Suprapubic skin (tissue), 4 donors: Measurements from ENCODE around the gene PLOD3. TPM values are rescaled to one million over a fixed set of nuclear protein-coding genes. Genes with fewer than 3 reads are reported as not detected.
A peak's percentile ranks its signal among the peaks of the same experiment; 100 is the strongest.
"Not testable (repeated sequence)": the region's sequence is repeated elsewhere in the genome, so short reads cannot be mapped to it uniquely, and the experiment has no call there.

Experiments used
- DNase-seq, 2 donors: peaks; one replicate each; pipeline ENCODE4 v3.0.0-alpha.2; 2019; ENCODE audit warnings: low spot score in 2 of 2
- H3K27ac ChIP-seq: fragments of 200-600 bp; sonication (generic); one replicate; pipeline ENCODE4 v1.5.1; 2019
- H3K27me3 ChIP-seq: fragments of 200-600 bp; sonication (generic); one replicate; pipeline ENCODE4 v1.5.1; 2019
- H3K36me3 ChIP-seq: fragments of 200-600 bp; sonication (generic); one replicate; pipeline ENCODE4 v1.5.1; 2019
- H3K4me1 ChIP-seq: fragments of 200-600 bp; sonication (generic); one replicate; pipeline ENCODE4 v1.5.1; 2019
- H3K4me3 ChIP-seq: fragments of 200-600 bp; sonication (generic); one replicate; pipeline ENCODE4 v1.5.1; 2019; ENCODE audit warnings: mild to moderate bottlenecking
- H3K9me3 ChIP-seq: fragments of 200-600 bp; sonication (generic); one replicate; pipeline ENCODE4 v1.5.1; 2019
- EP300 ChIP-seq: sonication (generic); formaldehyde crosslinking; IDR thresholded peaks from one replicate; pipeline ENCODE4 v1.6.1; 2017; ENCODE audit warnings: antibody characterized with exemption
- POLR2A ChIP-seq, 2 donors: fragments of 450-650 bp; IDR thresholded peaks; one replicate each; pipeline ENCODE4 v1.6.1; 2017; ENCODE audit warnings: antibody characterized with exemption in 2 of 2, mild to moderate bottlenecking in 2 of 2, moderate library complexity in 2 of 2
- POLR2AphosphoS5 ChIP-seq, 3 donors: sonication (generic); formaldehyde crosslinking; IDR thresholded peaks; one replicate each; pipeline ENCODE4 v1.6.1; 2017; ENCODE audit warnings: antibody characterized with exemption in 3 of 3
- WGBS: methylation state at CpG from one replicate; pipeline ENCODE4 v1.1.5; 2018; 5-methylcytosine and 5-hydroxymethylcytosine counted together
- total RNA-seq, 4 donors: library from RNA; depleted of rRNA; stranded (reverse); fragments of >200 nt; gene quantifications; one replicate each; pipeline ENCODE4 v1.1.0, GENCODE V29; 2016
- TF ChIP-seq, protein P1 (sequence below), 2 donors: fragments of 200-600 bp in 1 of 2; fragments of 450-650 bp in 1 of 2; sonication (generic) in 1 of 2; IDR thresholded peaks; one replicate each; pipeline ENCODE4 v1.5.1; 2016 to 2019; ENCODE audit warnings: antibody characterized with exemption in 2 of 2, mild to moderate bottlenecking in 1 of 2, moderate library complexity in 1 of 2

Gene PLOD3
- total RNA-seq, 4 donors from 2014 or later, result 15.7 to 30.4 (median 22.7) TPM

DNA sequence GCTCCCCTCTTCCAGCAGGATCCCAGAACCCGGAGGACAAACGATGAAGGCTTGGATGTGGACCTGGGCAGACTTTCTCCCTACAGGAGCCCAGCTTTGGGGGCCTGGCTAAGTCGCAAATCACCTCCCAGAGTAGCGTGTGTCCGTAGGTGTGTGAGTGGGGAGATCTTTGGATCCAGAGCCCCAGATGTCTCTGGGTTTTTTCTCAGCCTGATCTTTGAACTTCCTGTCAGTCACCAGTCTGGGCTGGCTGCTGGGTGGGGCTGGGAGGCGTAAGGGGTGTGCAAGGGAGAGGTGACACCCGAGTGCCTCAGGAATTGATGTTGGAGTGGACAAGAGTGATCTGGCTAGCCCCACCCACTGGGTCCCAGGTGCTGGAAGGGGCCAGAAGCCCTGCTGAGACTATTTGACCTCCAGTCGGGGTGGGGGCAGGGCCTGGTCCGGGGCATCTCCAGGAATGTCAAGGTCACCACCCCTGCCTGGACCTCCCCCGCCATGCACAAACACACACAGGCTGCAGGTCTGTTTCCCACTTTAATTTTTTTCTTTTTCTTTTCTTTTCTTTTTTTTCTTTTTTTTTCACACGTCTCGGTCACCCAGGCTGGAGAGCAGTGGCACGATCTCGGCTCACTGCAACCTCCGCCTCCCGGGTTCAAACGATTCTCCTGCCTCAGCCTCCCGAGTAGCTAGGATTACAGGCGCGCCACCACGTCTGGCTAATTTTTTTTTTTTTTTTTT, 16.4 kb downstream of the PLOD3 start, which contains the start of gene MOGAT3:
Gene MOGAT3 (minus strand): TSS at position 175 of the 738 bp plus-strand sequence. CDS start 182 bp downstream, outside the sequence.
- Histone ChIP-seq H3K27me3 (peaks cover 55% of the 10 kb centered on the region), H3K4me1 (peaks cover 9% of the 10 kb centered on the region), H3K9me3 (no peaks in the 10 kb centered on the region), H3K4me3 (peak within 1 kb of the TSS; percentile 22), H3K27ac (no peak within 1 kb of the TSS), H3K36me3 (peaks cover 3% of the 10 kb centered on the region)
- DNase-seq, result no peak
- TF ChIP-seq, protein P1, sequence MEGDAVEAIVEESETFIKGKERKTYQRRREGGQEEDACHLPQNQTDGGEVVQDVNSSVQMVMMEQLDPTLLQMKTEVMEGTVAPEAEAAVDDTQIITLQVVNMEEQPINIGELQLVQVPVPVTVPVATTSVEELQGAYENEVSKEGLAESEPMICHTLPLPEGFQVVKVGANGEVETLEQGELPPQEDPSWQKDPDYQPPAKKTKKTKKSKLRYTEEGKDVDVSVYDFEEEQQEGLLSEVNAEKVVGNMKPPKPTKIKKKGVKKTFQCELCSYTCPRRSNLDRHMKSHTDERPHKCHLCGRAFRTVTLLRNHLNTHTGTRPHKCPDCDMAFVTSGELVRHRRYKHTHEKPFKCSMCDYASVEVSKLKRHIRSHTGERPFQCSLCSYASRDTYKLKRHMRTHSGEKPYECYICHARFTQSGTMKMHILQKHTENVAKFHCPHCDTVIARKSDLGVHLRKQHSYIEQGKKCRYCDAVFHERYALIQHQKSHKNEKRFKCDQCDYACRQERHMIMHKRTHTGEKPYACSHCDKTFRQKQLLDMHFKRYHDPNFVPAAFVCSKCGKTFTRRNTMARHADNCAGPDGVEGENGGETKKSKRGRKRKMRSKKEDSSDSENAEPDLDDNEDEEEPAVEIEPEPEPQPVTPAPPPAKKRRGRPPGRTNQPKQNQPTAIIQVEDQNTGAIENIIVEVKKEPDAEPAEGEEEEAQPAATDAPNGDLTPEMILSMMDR (IDR thresholded peaks at IDR 0.05), result no peak
- no peak for TF ChIP-seq POLR2A (IDR thresholded peaks at IDR 0.05)
- TF ChIP-seq POLR2AphosphoS5 (IDR thresholded peaks at IDR 0.05), result no peak
- TF ChIP-seq EP300, result no peak
- WGBS, result 40% methylated on average over 21 of the region's 21 CpGs

- 89% methylated on average over 2 of the region's 2 CpGs for WGBS
- DNase-seq, result no peak
- H3K27ac ChIP-seq, result no peak overlapping the region
- peaks cover 9% of the 10 kb centered on the region for H3K4me1 ChIP-seq
- TF ChIP-seq, protein P1 (IDR thresholded peaks at IDR 0.05), result no peak
- no peaks in the 10 kb centered on the region for H3K9me3 ChIP-seq
- no peaks in the 10 kb centered on the region for H3K36me3 ChIP-seq
- H3K27me3 ChIP-seq, result peaks cover 58% of the 10 kb centered on the region
- H3K4me3 ChIP-seq, result no peak overlapping the region
Measured at GRCh38 chr7:101200504-101200861, 16.9 kb downstream of the PLOD3 start.

DNA sequence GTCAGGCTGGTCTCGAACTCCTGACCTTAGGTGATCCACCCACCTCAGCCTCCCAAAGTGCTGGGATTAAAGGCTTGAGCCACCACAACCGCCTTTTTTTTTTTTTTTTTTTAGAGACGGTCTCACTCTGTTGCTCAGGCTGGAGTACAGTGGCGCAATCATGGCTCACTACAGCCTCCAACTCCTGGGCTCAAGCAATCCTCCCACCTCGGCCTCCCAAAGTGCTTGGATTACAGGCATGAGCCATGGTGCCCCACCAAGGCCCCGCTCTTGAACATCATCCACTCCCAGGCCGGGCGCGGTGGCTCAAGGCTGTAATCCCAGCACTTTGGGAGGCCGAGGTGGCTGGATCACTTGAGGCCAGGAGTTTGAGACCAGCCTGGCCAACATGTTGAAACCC, 17.9 kb downstream of the PLOD3 start:
- H3K36me3 ChIP-seq, H3K27ac ChIP-seq, DNase-seq, H3K4me1 ChIP-seq, H3K4me3 ChIP-seq, H3K9me3 ChIP-seq: not testable (repeated sequence)
- H3K27me3 ChIP-seq, result peaks cover 58% of the 10 kb centered on the region
- WGBS, result 92% methylated on average over 10 of the region's 10 CpGs

- Histone ChIP-seq H3K27ac (no peak overlapping the region), H3K4me3 (no peak overlapping the region), H3K9me3 (no peaks in the 10 kb centered on the region), H3K36me3 (no peaks in the 10 kb centered on the region), H3K27me3 (peaks cover 64% of the 10 kb centered on the region), H3K4me1 (peaks cover 9% of the 10 kb centered on the region)
- WGBS, result 75% methylated on average over 13 of the region's 14 CpGs
- TF ChIP-seq EP300, result no peak
- no peak for TF ChIP-seq POLR2AphosphoS5 (IDR thresholded peaks at IDR 0.05)
- TF ChIP-seq, protein P1 (IDR thresholded peaks at IDR 0.05), result no peak
- no peak for TF ChIP-seq POLR2A (IDR thresholded peaks at IDR 0.05)
- no peak for DNase-seq
Measured at GRCh38 chr7:101198476-101198875, 18.9 kb downstream of the PLOD3 start.

DNA sequence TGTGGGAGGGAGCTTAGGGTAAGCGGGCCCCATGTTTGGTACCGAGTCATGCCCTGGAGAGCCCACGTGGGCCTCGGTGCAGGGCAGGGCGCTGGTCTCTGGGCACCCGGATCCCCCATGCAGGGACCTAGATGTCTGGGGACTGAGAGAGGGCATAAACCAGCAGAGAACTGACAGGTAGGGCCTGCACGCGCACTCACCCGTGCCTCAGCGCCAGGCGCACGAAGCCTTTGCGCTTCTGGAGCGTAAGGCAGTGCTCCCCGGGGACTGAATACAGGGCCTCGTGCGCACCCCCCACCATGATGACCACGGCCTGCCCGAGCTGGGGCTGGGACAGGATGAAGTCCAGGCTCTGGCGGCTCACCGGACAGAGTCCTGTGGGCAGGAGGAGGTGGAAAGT, 19.4 kb downstream of the PLOD3 start:
- H3K27ac ChIP-seq, result no peak overlapping the region
- no peaks in the 10 kb centered on the region for H3K36me3 ChIP-seq
- peaks cover 61% of the 10 kb centered on the region for H3K27me3 ChIP-seq
- no peak for DNase-seq
- peaks cover 9% of the 10 kb centered on the region for H3K4me1 ChIP-seq
- no peaks in the 10 kb centered on the region for H3K9me3 ChIP-seq
- TF ChIP-seq, protein P1 (IDR thresholded peaks at IDR 0.05), result no peak
- TF ChIP-seq POLR2A (IDR thresholded peaks at IDR 0.05) (no peak), EP300 (no peak), POLR2AphosphoS5 (IDR thresholded peaks at IDR 0.05) (no peak)
- 67% methylated on average over 6 of the region's 21 CpGs for WGBS
- H3K4me3 ChIP-seq, result no peak overlapping the region

DNA sequence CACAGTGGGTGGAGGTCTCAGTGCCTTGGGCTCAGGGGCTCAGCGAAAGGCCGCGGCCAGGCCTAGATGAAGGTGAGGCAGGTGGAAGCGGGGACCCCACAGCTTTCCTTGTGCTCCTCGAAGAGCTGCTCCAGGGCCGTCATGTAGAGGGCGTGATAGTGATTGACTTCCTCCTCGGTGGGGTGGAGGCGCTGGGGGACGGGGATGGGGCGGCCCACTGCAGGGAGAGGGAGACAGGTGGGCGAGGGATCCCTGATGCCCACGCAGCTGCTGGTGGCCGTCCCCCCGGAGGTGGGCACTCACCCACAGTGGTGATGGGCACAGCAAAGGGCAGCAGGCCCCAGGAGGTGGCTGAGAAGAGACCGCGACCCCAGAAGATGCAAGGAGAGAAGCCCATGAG, 21.5 kb downstream of the PLOD3 start:
- Histone ChIP-seq H3K27me3 (peaks cover 40% of the 10 kb centered on the region), H3K27ac (no peak overlapping the region), H3K4me3 (no peak overlapping the region), H3K9me3 (no peaks in the 10 kb centered on the region), H3K4me1 (no peaks in the 10 kb centered on the region), H3K36me3 (no peaks in the 10 kb centered on the region)
- 86% methylated on average over 17 of the region's 17 CpGs for WGBS
- TF ChIP-seq EP300, result no peak
- TF ChIP-seq POLR2AphosphoS5 (IDR thresholded peaks at IDR 0.05), result no peak
- TF ChIP-seq POLR2A (IDR thresholded peaks at IDR 0.05), result no peak
- TF ChIP-seq, protein P1 (IDR thresholded peaks at IDR 0.05), result no peak
- DNase-seq, result no peak
